T-helper 22 cell (primary cell): ENCODE measurements around the gene PDE4B.
"Not testable (repeated sequence)": the region's sequence is repeated elsewhere in the genome, so short reads cannot be mapped to it uniquely, and the experiment has no call there.

Experiments used
- DNase-seq: peaks from one replicate; pipeline ENCODE4 v3.0.0-alpha.2; 2020; ENCODE audit warnings: low read depth

PDE4B gene

DNA sequence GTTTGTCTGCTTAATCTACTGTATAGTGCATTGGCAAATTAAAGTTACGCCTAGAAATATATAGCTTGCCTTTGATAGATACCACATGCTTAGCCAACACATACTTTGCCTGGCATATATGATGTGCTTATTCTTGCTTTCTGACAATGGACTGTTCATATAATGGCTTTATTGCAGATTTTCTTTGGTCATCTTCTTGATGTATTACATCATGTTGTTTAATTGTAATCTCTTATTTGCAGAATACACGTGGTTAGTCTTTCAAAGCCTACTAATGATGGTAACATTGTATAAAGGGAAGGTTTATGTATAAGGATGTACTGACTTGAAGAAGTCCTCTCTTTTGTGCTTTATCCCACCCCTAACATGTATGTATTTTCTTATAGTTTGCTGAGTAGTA is 201.5 kb downstream of the PDE4B start:
- DNase-seq: no peak

DNA sequence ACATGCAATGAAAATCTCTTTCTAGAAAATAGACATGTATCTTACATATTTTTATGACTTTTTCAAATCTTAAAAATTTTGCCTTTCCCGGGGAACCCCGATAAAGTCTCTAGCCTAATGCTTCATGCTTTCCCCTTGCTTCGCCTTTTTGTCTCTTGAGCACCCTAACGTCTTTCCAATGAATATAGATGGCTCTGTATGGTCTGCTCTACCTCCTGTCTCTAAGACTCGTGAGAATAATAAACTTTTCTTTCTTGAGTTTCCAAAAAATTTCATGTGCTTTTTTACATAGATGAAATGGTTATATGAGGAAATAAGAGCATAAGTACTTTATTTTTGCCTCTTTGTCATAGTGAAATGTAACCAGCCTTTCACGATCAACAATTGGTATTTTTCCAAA is 202.6 kb downstream of the PDE4B start:
- DNase-seq: no peak

DNA sequence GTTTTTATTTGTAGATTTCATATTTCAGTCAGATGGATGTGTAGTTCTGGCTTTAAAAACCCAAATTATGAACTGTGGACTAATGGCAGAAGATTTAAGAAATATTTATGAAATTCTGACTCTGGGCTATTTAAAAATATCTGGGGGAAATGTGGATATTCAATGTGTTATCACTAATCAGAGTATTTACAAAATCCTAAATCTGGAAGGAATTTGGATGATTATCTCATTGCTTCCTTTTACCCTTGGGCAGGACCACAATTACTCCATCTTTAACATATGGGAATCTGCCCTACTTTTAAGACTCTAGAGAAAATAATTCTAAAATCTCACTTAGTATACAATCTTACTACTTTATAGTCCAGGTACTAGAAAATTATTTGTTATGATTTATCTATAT is 203.2 kb downstream of the PDE4B start:
- no peak for DNase-seq

DNA sequence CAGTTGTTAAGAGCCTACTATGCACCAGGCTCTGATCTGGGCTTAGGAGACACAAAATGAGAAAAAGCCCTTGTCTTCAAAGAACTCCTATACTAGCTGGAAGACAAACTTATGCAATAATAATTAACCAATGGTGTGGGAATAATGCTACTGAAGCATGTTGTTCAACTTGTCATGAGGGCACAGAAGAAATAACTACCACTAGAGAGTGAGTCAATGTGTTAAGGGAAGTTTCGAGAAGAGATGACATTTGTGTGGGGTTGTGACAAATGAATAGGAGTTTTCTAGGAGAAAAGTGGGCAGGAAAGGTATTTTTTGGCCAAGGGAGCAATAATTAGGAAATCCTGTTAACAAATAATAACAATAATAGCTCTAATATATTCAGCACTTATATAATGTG is 205.0 kb downstream of the PDE4B start:
- no peak for DNase-seq

DNA sequence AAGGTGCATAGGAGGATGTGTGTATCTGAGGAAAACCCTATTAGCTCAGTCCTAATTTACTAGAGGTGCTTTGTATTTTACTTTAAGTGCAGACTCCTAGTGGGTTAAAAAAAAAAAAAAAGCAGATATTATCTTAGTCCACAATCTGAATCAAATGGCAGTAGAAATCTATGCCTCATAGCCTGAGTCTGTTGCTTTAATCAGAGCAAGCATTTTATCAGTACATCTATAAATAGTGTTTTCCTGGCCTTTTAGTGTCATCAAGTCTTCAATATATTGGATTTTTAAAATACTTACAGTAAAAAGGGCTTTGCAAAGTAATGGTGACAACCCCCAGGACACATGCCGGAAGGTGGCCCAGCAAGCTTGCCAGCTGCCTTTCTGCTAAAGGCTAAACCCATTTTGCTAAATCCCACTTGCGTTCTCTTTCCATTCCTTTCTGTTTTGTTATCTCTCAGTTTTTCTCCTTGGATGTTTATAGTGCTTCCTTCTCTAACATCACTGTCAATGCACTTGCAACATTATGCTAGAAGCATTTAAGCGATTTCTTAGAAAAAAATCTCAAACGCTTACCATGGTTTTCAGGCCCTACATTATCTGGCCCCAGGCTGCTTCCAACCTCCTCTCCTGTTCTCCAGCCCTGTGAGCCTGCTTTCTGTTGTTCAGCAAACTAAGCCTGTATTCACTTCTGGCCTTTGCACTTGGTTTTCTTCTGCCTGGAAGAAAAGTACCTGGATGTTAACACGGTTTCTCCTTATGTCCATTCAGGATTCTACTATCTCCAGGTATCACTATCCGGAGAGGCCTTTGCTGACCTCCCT is 206.3 kb downstream of the PDE4B start:
- no peak for DNase-seq

DNA sequence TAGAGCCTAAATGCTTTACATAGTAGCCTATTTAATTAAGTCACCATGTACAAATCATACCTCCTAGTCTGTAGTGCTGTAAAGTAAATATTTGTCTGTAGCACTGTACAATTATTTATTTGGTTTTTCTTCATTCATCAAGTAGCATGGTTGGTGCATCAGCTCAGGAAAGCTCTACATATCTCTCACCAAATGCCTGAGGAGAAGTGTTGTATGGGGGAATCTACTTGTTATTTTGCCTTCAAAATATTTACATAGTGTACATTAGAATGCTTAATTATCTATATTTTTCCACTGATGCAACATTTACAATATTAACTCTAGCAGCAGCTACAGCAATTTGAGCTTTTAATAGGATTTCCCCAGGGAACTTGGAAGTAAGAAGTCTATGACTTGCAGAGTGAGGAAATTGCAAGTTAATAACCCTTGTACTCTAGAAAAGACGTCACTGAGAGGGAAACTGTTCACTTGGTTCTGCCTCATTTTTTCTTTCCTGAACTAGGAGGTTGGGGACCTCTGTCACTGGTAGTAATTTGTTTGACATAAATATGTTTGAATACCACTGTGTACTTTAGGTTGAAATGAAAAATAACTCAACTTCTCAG is 207.4 kb downstream of the PDE4B start:
- no peak for DNase-seq

DNA sequence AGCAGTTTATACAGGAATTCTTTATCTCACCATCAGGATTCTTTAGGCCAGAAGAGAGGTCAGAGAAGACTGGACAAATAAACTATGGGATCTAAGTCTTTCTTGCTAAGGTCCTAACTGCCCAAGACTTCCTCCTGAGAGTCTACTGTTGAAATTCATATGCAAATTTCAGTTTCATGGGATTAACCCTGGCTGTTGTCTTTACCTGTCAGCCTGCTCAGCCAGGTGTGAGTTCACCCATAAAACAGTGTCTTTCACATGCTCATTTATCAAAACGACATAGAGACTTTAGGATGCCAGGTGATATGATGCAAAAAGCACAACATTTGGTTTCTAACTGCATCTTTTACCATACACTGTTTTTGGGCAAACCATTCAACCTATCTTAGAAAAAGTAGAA is 211.0 kb downstream of the PDE4B start:
- no peak for DNase-seq

DNA sequence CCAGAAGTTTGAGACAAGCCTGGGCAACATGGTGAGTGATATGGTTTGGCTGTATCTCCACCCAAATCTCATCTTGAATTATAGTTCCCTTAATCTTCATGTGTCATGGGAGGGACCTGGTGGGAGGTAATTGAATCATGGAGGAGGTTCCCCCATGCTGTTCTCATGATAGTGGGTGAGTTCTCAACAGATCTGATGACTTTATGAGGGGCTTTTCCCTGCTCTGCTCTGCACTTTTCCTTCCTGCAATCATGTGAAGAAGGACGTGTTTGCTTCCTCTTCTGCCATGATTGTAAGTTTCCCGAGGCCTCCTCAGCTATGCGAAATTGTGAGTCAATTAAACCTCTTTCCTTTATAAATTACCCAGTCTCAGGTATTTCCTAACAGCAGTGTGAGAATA is 213.8 kb downstream of the PDE4B start:
- not testable (repeated sequence) for DNase-seq

DNA sequence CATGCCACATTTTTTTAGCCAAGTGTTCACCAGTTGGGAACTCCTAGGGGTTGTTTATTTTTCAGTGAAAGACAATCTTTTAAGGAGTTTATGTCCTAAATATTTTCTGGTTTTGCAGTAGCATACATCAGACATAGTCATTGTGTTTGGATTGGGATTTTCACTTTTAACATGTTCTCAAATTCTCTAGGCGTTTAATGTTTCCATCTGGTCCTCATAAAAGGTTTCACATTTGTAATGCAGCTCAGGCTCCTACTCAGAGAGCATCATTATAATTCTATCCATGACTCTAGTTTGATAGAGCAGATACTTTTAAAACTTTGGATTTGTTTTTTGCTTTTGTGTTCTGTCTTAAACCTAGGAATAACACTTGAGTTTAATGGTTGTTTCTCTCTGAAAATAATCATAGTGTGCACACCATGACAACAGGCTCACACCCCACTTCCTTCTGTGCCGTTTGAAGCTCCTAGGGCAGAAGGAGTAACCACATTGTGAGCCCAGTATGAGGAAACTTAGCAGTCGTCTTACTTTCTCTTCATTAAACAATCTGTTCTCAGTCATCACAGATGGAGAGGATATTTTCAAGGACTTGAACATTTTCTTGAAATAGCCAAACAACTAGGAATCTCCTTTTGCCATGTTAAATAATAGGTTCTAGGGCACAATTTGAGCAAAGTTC is 219.6 kb downstream of the PDE4B start:
- DNase-seq: no peak

DNA sequence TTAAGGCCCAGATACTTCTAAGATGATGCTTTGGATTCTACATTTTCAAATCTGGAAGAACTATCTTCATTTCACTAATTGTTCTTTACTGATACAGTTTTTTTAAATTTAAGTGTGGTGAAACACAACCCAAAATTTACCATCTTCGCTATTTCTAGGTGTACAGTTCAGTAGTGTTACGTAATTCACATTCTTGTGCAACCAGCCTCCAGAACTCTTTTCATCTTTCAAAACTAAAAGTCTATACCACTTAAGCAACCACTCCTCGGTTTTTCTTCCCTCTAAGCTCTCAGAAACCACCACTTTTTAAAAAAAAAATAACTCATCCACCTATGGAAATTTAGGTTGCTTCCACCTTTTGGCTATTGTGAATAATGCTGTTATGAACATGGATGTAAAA is 220.7 kb downstream of the PDE4B start:
- no peak for DNase-seq

DNA sequence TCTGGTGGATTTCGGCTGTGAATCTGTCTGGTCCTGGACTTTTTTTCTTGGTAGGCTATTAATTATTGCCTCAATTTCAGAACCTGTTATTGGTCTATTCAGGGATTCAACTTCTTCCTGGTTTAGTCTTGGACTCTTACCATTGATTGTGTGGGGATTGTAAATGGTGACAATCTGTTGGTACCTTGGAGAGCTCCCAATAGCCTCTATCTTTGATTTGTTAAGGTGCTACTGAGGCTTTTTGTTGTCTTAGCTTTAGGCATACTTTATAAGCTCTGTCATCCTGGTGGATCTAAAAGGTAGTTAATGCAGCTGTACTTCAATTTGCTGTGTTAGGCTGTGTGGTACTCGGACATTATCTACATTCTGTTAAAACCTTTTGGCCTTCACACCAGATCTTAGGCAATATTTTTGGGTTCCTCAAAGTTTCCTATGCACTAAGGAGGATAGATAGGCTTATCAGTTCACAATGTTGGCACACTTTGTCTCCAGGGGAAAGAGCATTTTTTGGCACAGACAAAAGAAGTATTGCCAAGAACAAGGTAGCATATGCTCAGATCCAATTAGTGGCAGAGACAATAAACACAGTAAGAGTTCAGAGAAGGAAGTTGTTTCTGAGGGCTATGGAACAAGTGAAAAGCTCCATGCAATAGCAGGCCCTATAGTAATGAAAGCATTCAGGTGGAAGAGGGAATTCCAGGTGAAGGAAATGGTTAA is 230.4 kb downstream of the PDE4B start:
- DNase-seq: no peak

DNA sequence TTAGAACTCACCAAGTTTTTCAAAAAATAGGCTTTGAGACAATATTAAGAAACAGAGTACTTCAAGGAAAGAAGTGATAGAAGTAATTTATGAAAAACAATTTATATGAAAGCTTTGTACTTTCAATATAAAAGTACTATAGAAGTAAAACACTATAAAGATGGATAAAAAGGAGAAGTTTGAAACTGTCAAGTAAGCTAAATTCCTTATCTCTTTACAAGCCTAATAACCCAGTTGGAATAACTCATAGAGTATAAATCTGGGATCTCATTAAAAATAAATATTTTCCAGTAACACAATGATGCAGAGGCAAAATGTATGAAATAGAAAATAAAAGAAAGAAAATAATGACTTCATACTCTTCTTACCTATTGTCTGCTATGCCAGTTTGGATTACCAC is 232.5 kb downstream of the PDE4B start:
- no peak for DNase-seq

DNA sequence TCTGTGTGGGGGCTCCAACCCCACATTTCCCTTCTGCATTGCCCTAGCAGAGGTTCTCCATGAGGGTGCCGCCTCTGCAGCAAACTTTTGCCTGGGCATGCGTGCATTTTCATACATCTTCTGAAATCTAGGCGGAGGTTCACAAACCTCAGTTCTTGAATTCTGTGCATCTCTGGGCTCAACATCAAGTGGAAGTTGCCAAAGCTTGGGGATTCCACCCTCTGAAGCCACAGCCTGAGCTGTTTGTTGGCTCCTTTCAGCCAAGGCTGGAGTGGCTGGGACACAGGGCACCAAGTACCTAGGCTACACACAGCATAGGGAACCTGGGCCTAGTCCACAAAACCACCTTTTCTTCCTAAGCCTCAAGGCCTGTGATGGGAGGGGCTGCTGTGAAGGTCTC is 235.3 kb downstream of the PDE4B start:
- no peak for DNase-seq

DNA sequence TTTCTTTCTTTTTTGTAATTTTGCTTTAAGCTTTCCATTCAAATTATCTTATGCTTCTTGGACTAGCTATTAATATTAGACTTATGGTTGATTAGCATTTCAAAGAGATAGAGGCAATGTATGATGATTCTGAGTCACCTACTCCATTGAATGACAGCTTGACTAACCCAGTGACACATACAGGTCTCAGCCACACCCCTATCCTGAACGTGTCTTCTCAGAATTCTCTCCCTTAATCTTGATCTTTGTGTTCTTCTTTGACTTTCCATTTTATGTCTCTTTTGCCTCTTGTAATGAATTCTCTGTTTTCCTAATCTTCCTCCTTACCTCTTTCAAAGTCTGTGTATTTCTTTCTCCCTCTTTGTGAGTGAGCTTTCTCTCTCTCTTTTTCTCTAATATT is 241.1 kb downstream of the PDE4B start:
- no peak for DNase-seq

DNA sequence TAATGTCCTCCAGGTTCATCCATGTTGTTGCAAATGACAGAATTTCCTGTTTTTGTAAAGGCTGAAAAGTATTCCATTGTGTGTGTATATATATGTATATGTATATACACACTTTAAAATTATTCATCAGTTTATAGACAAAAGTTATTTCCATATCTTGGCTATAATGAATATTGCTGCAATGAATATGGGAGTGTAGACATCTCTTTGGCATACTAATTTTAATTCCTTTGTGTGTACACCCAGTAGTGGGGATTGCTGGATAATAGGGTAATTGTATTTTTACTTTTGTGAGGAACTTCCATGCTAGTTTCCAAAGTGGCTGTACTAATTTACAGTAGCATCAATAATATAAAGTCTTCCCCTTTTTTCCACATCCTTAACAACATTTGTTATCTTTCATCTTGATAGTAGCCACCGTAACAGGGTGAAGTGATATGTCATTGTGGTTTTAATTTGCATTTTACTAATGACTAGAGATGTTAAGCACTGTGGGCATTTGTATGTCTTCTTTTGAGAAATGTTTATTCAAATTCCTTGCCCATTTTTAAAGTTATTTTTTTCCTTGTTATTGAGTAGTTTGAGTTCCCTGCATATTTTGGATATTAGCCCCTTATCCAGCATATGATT is 243.0 kb downstream of the PDE4B start:
- no peak for DNase-seq

DNA sequence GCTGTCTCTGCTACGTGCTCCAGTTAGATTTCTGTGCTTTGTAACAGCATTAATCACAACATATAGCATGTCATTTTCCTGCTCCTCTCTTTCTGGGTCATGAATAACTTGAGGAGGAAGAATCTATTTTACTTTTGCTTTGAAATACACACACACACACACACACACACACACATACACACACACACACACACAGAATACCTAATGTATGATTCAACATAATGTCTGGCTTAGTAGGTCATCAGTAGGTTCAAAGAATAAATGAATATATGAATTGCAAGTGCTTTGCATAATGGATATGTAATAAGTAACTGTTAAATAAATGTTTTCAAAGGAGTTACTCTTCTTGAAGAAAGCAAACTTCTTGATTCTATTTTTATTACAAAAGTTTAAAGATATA is 249.0 kb downstream of the PDE4B start:
- no peak for DNase-seq

DNA sequence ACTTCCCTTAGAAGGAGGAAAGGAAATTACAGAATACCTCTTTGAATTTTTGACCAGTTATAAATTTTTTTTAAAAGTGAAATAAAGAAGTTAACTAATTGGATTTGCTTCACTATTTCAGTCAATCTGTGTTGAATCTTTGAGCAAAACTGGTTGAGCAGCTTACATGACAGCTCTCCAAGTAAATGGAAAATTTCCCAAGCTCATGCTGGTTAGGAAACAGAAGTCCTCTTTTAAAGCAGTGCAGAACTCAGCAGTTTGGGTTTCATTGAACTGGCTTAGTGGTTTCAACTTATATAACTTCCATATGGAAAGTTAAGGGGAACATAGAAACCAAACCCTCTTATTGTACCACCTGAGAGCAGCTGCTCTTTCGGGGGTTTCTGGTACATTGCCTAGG is 250.5 kb downstream of the PDE4B start:
- DNase-seq: no peak

DNA sequence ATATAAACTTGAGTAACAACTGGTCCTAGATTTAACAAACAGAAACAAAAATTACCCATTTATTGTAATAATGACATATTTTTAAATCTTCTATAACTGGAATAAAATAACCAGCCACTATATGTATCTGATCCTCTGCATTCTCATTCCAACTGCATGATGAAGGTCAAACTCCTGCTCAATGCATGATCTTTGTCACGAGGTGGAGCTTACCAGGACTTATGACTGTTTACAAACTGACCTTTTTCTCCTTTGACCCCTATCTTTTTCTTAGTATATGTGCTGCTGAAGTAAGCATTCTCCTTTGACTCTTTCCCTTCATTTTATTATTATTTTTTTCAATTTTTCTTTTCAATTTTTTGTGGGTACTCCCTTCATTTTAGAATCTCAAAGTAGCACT is 252.2 kb downstream of the PDE4B start:
- DNase-seq: no peak

DNA sequence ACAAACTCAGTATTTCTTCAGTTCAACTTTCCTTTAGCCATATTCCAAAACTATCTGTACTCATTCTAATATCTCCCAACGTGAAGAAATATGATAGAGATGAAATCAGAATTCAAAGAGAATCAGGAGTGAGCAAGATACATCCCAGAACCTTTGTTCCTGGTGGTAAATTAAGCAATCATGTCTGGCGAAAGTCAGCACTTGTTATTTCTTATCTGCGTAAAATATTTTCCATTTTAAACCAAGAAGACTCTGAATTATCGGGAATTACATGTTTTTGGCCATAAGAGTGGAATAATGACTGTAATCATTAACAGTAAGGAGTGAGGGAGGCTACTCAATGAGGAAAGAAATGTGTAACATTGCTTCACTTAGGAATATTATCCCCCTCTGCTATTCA is 253.7 kb downstream of the PDE4B start:
- no peak for DNase-seq

DNA sequence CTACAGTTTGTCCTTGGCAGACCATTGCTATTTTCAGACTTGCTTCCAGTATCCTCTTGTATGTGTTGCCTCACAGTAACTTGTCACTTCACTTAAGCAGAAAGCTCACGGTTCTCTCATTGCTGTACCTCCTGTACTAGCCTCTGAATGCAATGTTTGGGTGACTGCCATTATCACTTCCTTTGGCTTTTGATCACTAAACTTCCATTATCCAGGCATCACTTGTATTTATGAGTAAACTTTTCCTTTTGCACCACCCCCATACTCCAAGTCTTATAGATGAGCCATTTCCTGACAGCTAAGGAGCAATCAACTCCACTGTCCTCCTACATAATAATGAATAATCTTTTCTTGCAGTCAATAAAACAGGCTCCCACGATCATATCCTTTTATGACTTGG is 255.3 kb downstream of the PDE4B start:
- no peak for DNase-seq

DNA sequence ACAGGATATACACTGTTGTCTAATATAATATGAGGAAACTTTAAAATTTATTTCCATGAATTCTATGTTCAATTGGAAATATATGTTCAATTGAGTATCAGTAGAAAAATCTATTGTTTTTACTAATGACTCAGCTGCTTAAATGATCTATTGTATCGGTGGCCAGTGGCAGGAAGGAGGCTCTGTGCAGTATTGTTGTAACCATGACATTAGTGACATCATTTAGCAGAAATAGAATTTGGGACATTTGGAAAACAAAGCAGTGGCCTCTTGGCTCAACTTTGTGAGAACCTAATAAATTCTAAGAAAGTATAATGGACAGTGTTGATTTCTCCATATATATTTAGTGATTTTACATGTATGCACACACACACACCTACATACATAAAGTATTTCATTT is 257.4 kb downstream of the PDE4B start:
- no peak for DNase-seq

DNA sequence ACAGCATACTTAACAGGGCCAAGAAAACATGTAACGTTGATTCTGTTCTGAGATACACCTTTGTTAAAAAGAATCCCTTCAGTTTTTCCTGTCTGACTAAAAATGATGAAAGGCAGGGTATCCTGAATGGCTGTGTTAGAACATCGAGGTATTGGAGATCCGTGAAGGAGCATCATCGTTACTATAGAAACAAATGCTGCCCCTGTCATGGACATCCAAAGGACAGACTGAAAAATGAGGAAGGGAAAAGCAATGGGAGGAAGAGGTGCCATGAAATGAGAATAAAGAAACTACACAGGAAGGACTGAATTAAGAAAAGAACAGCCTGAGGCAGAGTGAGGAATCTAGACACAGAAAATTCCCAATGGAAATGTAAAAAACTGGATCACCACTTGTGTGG is 257.9 kb downstream of the PDE4B start:
- DNase-seq: no peak
